Dermis blood vessel endothelial cell (primary cell): ENCODE measurements around the gene WNT2B. TPM values are rescaled to one million over a fixed set of nuclear protein-coding genes. Genes with fewer than 3 reads are reported as not detected.

Experiments
- DNase-seq: peaks from one replicate; pipeline ENCODE4 v3.0.0; 2010
- total RNA-seq: library from RNA; depleted of rRNA; stranded (reverse); fragments of >200 nt; gene quantifications from 2 replicates; pipeline ENCODE4 v1.2.3, GENCODE V29; 2014

The WNT2B gene
- total RNA-seq, 1 donor from 2014 or later = 2.0 TPM

DNA sequence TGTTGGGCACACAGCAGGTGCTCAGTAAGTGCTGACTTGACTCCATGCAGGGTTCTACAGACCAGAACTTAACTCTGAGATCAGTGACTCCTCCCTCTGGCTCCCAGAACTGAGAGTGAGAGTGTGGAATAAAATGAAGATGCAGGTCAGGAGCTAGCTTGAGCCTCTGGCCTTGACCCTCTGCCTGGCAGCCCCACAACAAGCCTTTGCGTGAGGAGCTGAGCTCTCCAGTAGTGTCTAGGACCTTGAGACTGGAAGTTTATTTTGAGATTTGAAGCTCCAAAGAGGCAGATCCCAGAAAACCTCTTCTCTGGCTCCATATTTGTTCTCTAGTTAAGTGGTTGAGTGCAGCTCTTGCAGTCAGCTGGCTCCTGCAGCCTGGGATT is 3.4 kb upstream of the WNT2B start:
- DNase-seq = no peak

DNA sequence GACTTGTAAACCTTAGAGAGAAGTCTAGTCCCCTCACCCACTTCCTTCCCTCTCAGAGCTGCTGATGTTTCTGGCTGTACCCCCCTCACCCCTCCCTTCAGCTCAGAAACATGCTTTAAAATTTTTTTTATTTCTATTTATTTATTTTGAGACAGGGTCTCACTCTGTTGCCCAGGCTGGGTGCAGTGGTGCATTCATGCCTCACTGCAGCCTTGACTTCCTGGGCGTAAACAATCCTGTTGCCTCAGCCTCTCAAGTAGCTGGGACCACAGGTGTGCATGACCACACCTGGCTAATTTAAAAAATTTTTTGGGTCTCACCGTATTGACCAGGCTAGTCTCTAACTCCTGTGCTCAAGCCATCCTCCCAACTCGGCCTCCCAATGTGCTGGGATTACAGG is 2.9 kb upstream of the WNT2B start:
- no peak for DNase-seq

DNA sequence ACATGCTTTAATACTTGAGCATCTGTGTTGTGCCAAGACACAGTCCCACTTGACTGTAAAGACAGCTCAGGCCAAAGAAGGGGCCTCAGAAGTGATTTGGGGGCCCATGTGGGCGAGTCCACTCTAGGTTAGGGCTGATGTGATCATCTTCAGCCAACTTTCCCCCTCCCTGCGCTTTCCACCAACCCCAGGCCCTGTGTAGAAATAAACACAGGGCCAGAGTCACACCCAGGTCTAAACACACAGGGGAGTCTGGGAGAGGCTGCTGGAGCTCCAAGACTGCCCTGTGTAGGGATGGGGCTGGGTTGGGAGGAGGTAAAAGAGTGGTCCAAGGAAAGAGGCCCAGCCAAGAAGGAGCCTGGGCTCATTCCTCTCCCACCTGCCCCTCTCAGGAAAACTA is 2.5 kb upstream of the WNT2B start:
- DNase-seq = no peak

DNA sequence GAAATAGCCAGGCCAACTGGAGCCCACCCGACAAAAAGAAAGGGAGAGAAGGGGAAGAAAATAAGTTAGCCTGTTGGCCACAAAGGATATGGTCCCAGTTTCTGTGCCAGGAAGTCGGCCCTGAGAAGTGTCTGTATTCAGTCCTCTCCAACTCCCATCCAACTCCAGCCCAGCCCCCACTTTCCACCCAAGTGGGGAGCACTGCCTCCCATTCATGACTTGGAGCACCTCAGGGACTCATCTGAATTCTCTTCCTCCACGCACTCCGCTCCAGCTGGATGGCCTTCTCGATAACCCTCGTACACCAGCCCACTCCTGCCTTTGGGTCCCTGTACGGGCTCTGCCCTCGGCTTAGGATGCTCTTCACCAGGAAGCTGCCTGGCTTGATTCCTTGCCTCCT is 2.0 kb upstream of the WNT2B start:
- DNase-seq = no peak

DNA sequence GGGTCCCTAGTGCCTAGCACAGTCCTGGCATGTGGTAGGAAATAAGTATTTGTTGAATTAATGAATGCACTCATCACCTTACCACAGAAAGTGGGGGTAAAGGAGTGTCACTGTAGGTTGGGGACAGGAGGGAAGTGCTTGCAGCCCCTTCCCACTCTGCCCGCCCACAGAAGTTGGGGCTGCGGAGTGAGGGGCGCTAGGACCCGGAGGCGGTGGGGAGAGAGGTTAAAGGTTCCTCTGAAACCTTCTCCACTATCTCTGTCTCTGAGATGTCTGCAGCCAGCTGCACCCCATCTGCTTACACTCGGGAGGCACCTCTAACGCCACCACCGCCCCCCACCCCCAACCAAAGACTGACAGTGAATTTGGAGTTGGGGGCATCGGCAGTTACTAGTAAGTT is 1.4 kb upstream of the WNT2B start:
- no peak for DNase-seq

DNA sequence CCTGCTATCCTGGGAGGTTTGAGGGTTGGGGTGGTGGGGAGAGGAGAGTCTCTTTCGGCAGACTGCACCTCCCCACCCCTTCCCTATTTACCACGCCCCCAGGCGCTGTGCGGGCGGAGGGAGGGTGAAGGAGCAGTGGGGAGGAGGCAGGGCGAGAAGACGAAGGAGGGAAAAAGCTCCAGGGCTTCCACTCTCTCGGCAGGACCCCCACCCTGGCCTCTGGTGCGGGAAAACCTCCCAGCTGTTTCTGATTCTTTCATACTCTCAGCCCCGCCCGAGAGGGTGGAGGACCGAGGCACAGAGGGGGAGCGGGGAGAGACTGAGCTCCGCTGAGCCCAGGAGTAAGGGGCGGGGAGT is 866 bp upstream of the WNT2B start:
- no peak for DNase-seq

DNA sequence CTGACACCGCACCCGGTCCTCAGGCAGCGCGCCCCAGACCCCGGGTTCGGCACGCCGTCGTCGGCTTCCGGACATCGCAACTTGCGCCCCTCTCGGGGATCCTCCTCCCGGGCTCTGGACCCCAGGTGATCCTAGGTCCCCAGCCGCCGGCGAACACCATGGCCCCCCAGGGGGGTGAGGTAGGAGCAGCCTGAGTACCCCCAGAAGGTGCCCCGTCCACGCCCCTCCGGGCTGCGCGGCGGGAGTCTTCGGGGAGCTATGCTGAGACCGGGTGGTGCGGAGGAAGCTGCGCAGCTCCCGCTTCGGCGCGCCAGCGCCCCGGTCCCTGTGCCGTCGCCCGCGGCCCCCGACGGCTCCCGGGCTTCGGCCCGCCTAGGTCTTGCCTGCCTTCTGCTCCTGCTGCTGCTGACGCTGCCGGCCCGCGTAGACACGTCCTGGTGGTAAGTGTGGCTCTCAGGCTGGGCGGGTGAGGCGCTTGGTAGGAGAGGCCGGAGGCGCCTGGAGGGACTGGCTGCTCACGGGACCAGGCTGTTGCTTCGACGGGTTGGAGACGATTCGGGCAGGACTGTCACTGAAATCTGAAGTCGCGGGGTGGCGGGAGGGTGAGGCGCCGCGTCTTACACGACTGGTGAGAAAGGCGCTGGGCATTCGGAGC is 367 bp downstream of the WNT2B start:
- peak; percentile 33 for DNase-seq

DNA sequence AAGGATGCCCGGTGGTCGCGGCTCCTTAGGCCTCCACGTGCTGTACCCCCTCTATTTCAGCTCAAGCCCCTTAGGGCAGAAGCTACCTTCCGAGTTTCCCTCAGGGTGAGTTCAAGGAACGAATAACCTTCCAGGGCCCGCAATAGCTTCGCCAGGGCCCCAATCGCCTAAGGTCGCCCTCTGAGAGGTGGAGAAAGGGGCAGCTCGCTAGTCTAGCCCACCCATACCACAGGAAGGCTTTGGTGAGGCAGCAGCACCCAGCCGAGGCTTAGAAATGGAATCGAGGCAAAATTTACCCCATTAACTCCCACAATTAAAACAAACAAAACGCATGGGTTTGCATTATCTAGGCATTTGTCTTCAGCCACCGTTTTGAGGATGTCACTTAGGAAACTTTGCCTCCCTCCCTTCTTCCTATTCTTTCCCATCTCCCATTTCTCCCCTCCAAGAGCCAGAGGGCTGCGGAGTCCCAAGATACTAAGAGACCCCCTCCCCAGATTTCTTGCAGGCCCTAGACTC is 954 bp downstream of the WNT2B start:
- DNase-seq = no peak

DNA sequence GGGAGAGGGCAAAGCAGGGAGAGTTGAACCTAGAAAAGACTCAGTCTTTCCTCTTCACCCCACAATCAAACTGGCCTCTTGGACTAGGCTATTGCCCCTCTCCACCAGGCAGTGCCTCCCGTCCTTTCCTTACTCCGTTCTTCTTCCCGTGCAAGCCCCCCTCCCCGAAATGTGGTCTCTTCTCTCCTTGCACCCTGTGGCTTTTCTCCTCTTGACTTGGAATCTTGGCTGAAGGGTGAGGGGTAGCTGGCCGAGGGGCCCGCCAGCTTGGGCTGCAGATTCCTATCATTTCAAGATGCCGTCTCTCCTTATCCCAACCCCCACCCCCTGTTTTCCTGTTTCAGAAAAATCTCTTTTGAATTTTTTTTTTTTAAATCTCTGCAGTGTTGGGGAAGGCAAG is 1.6 kb downstream of the WNT2B start:
- no peak for DNase-seq

DNA sequence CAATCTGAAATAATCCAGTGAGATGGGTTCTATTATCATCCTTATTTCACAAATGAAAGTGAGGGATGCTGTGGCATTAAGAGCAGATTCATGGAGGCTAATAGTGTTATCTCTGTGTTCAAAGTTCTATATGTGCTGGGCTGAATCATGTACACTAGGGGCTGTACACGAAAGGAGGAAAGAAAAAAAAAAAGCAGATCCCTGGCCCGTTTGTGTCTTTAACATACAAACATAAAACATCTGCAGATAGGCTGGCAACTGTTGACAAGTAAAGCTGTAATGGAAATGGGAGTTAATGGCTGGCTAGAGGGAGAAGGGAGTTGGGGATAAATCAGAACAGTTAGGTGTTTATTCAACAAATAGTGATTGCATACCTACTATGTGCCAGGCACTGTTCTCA is 3.1 kb downstream of the WNT2B start:
- DNase-seq = no peak

DNA sequence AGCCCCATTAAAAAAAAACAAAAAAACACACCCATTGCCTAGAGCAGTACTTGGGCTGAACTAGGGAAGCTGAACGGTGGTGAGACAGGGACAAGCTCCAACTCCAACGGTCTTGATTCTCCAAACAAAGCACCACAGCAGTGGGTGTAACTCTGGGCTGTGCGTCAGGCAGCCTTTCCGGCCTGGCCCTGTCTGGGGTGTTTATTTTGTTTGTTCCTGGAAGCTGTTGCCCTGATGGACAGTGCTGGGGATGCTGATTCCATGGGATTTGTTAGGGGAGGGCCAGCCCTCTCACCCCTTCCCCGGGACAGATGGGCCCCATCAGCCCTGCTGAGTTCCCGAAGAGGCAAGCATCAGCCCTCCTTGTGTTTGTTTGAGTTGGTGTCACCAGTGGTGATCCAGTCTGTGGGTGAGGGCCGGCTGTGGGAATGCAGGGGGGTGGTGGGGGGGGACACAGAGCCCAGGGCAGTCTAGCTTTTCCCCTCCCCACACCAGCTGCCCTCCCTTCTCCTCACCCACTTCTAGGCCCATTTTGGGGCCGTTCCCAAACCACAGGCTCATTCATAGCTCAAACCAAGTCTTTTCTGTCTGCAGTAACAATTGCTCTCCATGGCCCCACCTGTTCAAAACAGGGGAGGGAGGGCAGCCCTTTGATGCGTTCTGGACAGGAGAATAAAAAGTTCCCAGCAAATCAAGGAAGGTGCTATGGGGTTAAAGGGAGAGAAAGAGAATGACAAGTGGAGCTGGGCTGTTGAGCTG is 4.5 kb downstream of the WNT2B start:
- peak; percentile 48 for DNase-seq

DNA sequence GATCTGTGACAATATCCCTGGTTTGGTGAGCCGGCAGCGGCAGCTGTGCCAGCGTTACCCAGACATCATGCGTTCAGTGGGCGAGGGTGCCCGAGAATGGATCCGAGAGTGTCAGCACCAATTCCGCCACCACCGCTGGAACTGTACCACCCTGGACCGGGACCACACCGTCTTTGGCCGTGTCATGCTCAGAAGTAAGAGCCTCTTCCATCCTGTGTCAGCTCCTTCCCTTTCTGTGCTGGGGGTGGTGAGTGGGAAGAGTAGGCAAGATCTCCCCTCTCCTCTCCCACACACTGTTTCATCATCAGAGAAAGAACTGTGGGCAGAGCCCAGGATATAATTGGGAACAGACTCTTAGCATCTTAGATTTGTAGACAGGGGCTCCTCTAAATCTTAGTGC is 6.1 kb downstream of the WNT2B start:
- DNase-seq = no peak

DNA sequence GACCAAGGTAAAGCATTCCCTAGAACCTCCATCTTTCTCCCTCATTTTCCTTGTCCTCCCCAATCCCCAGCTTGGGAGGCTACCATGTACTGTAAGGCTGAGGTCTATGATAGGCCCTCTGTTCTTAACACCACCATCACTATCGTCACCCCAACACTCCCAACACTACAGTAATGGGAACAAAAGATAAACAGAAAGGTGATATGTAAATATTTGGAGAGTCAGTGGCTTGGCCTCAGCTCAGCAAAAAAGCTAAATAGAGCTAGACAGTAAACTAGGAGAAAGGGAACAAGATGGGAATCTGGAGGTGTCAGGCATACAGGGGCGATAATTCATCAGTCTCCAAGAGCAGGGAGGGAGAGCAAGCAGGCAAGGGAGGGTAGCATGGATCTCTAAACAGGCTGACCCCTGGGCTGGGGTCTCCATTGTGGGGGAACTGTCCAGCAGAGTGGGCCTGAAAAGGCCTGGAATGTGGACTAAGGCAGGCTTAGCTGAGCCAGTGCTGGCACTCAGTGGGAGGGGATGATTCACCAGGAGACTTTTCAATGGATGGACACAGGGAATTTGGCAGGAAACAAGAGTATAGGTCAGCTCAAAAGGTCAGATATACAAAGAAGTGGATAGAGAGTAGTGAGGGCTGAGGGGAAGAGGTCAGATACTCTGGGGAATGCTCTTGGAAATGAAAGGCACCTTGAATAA is 6.7 kb downstream of the WNT2B start:
- peak; percentile 46 for DNase-seq

DNA sequence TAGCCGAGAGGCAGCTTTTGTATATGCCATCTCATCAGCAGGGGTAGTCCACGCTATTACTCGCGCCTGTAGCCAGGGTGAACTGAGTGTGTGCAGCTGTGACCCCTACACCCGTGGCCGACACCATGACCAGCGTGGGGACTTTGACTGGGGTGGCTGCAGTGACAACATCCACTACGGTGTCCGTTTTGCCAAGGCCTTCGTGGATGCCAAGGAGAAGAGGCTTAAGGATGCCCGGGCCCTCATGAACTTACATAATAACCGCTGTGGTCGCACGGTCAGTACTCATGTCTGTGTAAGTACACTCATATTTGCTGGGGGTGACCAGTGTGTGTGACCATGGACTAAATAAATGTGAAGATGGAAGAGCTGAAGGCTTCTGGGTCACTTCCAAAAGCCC is 7.4 kb downstream of the WNT2B start:
- no peak for DNase-seq

DNA sequence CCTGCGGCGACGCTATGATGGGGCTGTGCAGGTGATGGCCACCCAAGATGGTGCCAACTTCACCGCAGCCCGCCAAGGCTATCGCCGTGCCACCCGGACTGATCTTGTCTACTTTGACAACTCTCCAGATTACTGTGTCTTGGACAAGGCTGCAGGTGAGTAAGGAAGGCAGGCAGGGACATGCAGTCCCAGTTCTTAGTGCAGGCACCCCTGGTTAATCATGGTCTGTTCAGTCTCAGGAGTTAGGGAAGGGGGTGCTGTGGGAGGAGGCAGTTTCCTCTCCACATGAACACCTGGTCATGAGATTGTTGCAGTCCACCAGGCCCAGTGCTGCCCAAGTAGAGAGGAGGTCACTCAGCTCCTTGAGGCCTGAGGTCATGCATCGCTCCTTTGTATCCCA is 8.5 kb downstream of the WNT2B start:
- DNase-seq = no peak

DNA sequence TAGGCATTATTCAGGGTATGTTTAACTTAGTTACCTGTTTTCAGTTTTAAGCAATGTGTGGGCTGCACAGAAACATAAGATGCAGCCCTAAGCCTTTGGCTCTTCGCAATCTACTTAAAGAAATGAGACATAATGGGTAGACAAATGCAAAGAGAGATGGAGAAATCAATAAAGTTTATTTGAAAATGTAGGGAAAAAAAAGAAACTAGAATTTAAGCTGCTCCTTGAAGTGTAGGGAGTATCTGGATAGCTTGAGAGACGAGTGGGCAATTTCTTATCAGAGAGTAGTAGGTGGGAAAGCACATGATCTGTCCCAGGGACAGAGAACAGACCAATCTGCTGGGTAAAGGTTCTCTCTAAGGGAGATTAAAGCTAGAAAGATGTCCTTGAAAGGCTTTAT is 8.9 kb downstream of the WNT2B start:
- no peak for DNase-seq

DNA sequence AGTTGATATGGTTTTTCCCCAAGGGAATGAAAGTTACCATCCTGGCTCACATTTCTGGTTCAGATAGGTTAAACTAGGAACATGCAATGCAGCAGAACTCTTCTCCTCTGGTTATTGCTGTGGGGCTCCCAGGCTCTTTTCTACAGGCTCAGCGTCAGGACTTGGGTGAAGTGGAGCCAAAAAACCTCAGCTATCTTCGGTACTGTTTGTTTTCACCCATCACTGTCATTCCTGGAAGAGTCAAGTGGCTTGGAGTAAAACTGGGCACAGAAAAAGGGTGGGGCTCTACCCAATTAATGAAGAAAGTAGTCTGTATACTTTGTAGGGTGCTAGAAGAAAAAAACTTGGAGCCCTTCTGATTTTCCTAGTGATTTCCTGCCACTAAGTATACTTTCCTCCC is 9.4 kb downstream of the WNT2B start:
- no peak for DNase-seq

DNA sequence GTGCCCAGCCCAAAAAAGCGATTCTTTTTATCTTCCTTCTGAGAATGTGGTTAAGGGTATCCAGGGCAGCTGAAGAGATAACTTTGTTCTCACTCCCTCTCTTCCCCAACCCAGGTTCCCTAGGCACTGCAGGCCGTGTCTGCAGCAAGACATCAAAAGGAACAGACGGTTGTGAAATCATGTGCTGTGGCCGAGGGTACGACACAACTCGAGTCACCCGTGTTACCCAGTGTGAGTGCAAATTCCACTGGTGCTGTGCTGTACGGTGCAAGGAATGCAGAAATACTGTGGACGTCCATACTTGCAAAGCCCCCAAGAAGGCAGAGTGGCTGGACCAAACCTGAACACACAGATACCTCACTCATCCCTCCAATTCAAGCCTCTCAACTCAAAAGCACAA is 11.4 kb downstream of the WNT2B start:
- DNase-seq = no peak

DNA sequence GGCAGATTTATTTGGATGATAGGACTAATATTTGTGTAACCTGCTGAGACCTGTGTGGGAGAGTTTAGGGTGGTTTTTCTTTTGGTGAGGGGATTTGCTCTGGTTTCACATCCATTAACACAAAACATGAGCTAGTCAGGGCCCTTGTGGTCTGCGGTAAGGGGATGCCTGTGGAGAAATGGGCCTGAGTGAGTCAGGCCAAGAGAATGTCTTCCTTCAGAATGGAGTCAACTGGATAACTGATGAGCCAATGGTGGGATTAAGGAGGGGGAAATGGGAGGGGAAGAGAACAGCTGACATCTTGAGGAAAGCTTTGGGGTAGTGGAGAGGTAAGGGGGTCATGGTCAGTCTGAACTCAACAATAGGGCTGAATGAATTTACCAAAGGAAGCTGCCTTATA is 13.9 kb downstream of the WNT2B start:
- no peak for DNase-seq

DNA sequence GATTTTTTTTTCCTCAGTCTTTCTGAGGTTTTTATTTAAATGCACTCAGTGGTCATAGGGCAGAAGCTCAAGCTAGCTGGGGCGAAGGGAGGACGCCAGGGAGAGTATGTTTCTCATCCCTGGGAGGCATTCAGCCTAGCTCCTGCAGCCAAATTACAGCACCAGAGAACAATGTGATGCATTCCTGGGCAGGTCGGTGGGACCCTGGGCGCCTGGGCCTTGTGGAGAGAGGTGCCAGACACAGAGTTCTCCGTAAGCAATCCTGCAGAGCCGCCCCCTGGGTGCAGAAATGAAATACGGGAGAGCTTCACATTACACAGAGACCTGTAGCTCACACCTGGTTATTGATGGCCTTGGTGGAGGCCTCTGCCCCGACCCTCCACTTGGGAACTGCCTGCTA is 15.5 kb downstream of the WNT2B start:
- DNase-seq = no peak

DNA sequence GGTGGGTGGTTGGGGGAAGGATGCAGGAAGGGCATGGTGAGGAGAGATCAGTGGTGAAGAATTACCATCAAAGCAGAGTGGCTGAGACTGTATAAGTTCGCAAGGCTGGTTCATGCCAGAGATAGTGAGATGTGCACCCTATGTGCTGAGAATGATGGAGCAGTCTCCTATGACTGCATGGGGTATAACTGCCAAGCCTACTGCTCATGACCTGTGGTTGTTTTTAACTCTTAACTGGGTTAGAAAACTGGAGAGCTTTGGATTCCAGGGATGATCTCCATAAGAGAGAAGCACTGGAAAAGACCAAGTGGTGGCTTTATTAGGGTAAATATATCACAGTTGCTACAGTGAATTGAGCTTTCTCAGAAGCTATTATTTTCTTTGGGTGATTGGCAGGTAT is 16.2 kb downstream of the WNT2B start:
- no peak for DNase-seq

DNA sequence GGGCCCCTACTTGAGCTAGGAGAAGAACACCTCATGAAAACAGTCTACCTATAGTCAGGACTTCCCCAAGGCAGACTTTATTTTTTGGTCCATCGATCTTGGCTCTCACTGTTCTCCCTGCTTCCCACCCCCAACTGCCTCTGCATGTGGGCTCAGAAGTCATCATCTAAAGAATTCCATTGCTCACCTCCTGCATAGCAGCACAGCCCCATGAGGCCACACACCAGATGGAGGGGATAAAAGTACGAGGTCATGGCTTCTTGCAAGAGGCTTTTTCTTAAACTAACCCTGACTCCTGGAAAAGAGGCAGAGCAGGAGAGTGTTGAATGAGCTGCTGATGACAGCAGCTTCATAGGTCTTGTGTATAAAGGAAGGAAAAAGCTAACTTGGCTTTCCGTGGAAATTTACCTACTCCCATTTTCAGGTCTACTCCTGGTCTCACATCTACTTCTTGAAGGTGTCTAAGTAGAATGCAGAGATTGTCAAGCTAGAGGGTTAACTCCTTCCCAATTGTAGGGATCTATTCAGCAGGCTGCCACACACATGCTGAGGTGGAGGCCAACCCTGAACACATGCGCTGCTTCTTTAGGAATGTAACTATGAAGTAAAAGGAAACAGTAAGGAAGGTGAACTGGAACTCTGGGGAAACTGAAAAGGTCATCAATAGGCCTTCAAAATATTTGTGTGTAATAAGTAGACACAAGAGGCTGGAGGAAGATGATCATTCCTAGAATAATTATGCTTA is 18.7 kb downstream of the WNT2B start:
- DNase-seq = no peak

DNA sequence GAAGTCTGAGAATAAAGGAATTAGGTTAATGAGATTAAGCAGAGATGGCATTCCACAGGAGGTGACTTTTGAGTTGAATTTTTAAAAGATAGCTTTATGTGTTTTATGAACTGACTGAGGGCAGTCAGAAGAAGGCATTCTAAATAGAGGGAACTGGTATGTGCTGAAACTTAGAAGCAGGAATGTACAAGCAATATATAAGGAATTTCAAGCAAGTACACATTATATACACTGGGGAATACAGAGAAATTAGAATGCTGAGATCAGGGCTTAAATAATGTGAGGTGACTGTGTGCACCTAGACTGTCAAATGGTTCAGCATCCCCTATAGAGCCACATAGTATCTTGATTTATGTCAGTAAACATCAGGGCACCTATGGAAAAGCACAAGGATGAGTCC is 19.3 kb downstream of the WNT2B start:
- DNase-seq = no peak
